H1 (cell line): Measurements from ENCODE around the gene TAB3. TPM values are rescaled to one million over a fixed set of nuclear protein-coding genes. Genes with fewer than 3 reads are reported as not detected.

ENCODE experiments used
- CTCF ChIA-PET: fragments of 300-600 bp; sonication (Branson Sonifier 250); formaldehyde crosslinking; loops from one replicate; lab custom pipeline; 2021; ENCODE audit not compliant: partially characterized antibody; lab: Charles Lee
- POLR2A ChIA-PET: fragments of 300-600 bp; sonication (Branson Sonifier 250); formaldehyde crosslinking; loops from one replicate; lab custom pipeline; 2021; ENCODE audit warnings: inconsistent platforms; ENCODE audit not compliant: partially characterized antibody; lab: Charles Lee
- DNase-seq, 2 experiments: peaks; one replicate each; pipeline versions ENCODE4 v3.0.0 to v3.0.0-alpha.2; 2010 to 2022; ENCODE audit warnings: low spot score in 2 of 2, low read depth in 1 of 2, mixed read lengths in 1 of 2
- FAIRE-seq: peaks from 2 replicates; lab custom pipeline; 2011; peaks lifted over from hg19 to GRCh38; lab: Jason Lieb, UNC
- H2AFZ ChIP-seq: 2 replicates; pipeline ENCODE4 v1.8.1; 2012; ENCODE audit warnings: low read length, inconsistent platforms
- H2AK5ac ChIP-seq: 2 replicates; pipeline ENCODE4 v1.6.1; 2013; ENCODE audit warnings: low read depth, low read length
- H2BK120ac ChIP-seq: replicated peaks from 2 replicates; pipeline ENCODE3; 2013; ENCODE audit warnings: low read depth, low read length, inconsistent platforms
- H2BK12ac ChIP-seq: 2 replicates; pipeline ENCODE4 v1.6.1; 2013; ENCODE audit warnings: low read depth, low read length
- H2BK15ac ChIP-seq: 2 replicates; pipeline ENCODE4 v1.6.1; 2013; ENCODE audit warnings: low read length
- H2BK20ac ChIP-seq: 2 replicates; pipeline ENCODE4 v1.6.1; 2013; ENCODE audit warnings: low read length
- H2BK5ac ChIP-seq: 2 replicates; pipeline ENCODE4 v1.6.1; 2013; ENCODE audit warnings: low read depth, low read length
- H3K14ac ChIP-seq: 2 replicates; pipeline ENCODE4 v1.6.1; 2013; ENCODE audit warnings: inconsistent platforms; ENCODE audit not compliant: insufficient read length
- H3K18ac ChIP-seq: 2 replicates; pipeline ENCODE4 v1.6.1; 2013; ENCODE audit warnings: low read length; ENCODE audit errors: extremely low read depth
- H3K23ac ChIP-seq: 2 replicates; pipeline ENCODE4 v1.6.1; 2013; ENCODE audit warnings: inconsistent platforms; ENCODE audit not compliant: insufficient read length
- H3K23me2 ChIP-seq: 2 replicates; pipeline ENCODE4 v1.6.1; 2013; ENCODE audit warnings: low read depth, low read length
- H3K27ac ChIP-seq: 2 replicates; pipeline ENCODE4 v1.6.1; 2011; ENCODE audit warnings: low read depth, low read length, inconsistent platforms
- H3K27me3 ChIP-seq, 4 experiments: replicated peaks in 1 of 4; 1 replicate in 1 of 4; 2 replicates in 3 of 4; pipeline versions ENCODE4 v1.6.1 to v1.8.1; 2011 to 2013; ENCODE audit warnings: low read length in 3 of 4, mild to moderate bottlenecking in 3 of 4, inconsistent platforms in 2 of 4, mixed read lengths in 2 of 4, moderate library complexity in 1 of 4; ENCODE audit not compliant: control insufficient read depth in 3 of 4, insufficient read depth in 3 of 4; ENCODE audit errors: extremely low read depth in 1 of 4
- H3K36me3 ChIP-seq, 4 experiments: 2 replicates each; pipeline versions ENCODE4 v1.6.1 to v1.8.1; 2011 to 2013; ENCODE audit warnings: mild to moderate bottlenecking in 4 of 4, low read length in 3 of 4, moderate library complexity in 2 of 4, control low read depth in 1 of 4, inconsistent platforms in 1 of 4; ENCODE audit not compliant: insufficient read depth in 4 of 4, control insufficient read depth in 2 of 4
- H3K4ac ChIP-seq: replicated peaks from 2 replicates; pipeline ENCODE3; 2013; ENCODE audit warnings: low read length, low read depth, mixed read lengths, inconsistent platforms; ENCODE audit not compliant: insufficient read length
- H3K4me1 ChIP-seq, 4 experiments: replicated peaks in 1 of 4; 1 replicate in 1 of 4; 2 replicates in 3 of 4; pipeline versions ENCODE4 v1.6.1 to v1.8.1; 2011 to 2013; ENCODE audit warnings: low read length in 3 of 4, inconsistent platforms in 2 of 4, mixed read lengths in 1 of 4; ENCODE audit not compliant: insufficient read depth in 4 of 4, control insufficient read depth in 3 of 4
- H3K4me2 ChIP-seq, 2 experiments: 2 replicates each; pipeline versions ENCODE4 v1.6.1 to v1.8.1; 2011 to 2013; ENCODE audit warnings: low read depth in 2 of 2, low read length in 2 of 2, control low read depth in 1 of 2, inconsistent platforms in 1 of 2, mild to moderate bottlenecking in 1 of 2; ENCODE audit not compliant: insufficient read depth in 1 of 2
- H3K4me3 ChIP-seq, 4 experiments: fragments of 200-600, 300-600 bp in 1 of 4; sonication (generic), shearing (Covaris generic), sonication (Bioruptor Twin) in 1 of 4; 2 replicates each; pipeline versions ENCODE4 v1.5.1 to v1.8.1; 2011 to 2016; ENCODE audit warnings: low read length in 4 of 4, low read depth in 3 of 4, control low read depth in 2 of 4, inconsistent platforms in 2 of 4, mild to moderate bottlenecking in 2 of 4, mixed read lengths in 1 of 4, moderate library complexity in 1 of 4; ENCODE audit not compliant: insufficient read depth in 2 of 4; ENCODE audit errors: extremely low read depth in 1 of 4
- H3K56ac ChIP-seq: replicated peaks from 2 replicates; pipeline ENCODE3; 2013; ENCODE audit warnings: low read depth, mild to moderate bottlenecking, mixed read lengths, low read length, inconsistent platforms; ENCODE audit not compliant: insufficient read length
- H3K79me1 ChIP-seq: 2 replicates; pipeline ENCODE4 v1.6.1; 2013; ENCODE audit warnings: low read depth, low read length, control low read depth
- H3K79me2 ChIP-seq, 2 experiments: 2 replicates each; pipeline versions ENCODE4 v1.6.1 to v1.8.1; 2012 to 2013; ENCODE audit warnings: low read length in 2 of 2, mild to moderate bottlenecking in 2 of 2, inconsistent platforms in 1 of 2; ENCODE audit not compliant: insufficient read depth in 2 of 2, control insufficient read depth in 1 of 2
- H3K9ac ChIP-seq, 4 experiments: replicated peaks in 1 of 4; 1 replicate in 1 of 4; 2 replicates in 3 of 4; pipeline versions ENCODE4 v1.6.1 to v1.8.1; 2011 to 2013; ENCODE audit warnings: low read depth in 3 of 4, low read length in 3 of 4, control low read depth in 2 of 4, mild to moderate bottlenecking in 2 of 4, moderate library complexity in 2 of 4, inconsistent platforms in 1 of 4; ENCODE audit errors: extremely low read depth in 1 of 4
- H3K9me3 ChIP-seq, 2 experiments: 2 replicates each; pipeline versions ENCODE4 v1.6.1 to v1.8.1; 2012 to 2013; ENCODE audit warnings: mild to moderate bottlenecking in 2 of 2, moderate library complexity in 2 of 2, control low read depth in 1 of 2, inconsistent platforms in 1 of 2, low read depth in 1 of 2, low read length in 1 of 2, mixed read lengths in 1 of 2; ENCODE audit not compliant: insufficient read depth in 2 of 2
- H4K20me1 ChIP-seq, 2 experiments: replicated peaks in 1 of 2; 2 replicates each; pipeline versions ENCODE3 to v1.8.1; 2011 to 2013; ENCODE audit warnings: inconsistent platforms in 2 of 2, low read length in 2 of 2, mild to moderate bottlenecking in 1 of 2; ENCODE audit not compliant: insufficient read depth in 2 of 2, control insufficient read depth in 1 of 2
- H4K5ac ChIP-seq: 2 replicates; pipeline ENCODE4 v1.6.1; 2013; ENCODE audit warnings: low read length, low read depth, mixed read lengths, inconsistent platforms; ENCODE audit not compliant: insufficient read length
- H4K8ac ChIP-seq: 2 replicates; pipeline ENCODE4 v1.8.0; 2013; ENCODE audit warnings: mild to moderate bottlenecking, moderate library complexity, low read length, inconsistent platforms; ENCODE audit not compliant: insufficient read depth; ENCODE audit errors: extremely low read depth
- H4K91ac ChIP-seq: replicated peaks from 2 replicates; pipeline ENCODE3; 2013; ENCODE audit warnings: low read length, mixed read lengths, inconsistent platforms; ENCODE audit not compliant: insufficient read length
- BCL11A ChIP-seq, 2 experiments: IDR thresholded peaks; one replicate each; pipeline ENCODE4 v1.6.1; 2011; ENCODE audit warnings: low read depth in 2 of 2, low read length in 2 of 2, mild to moderate bottlenecking in 2 of 2
- CBX8 ChIP-seq: fragments of 300-800, 300-1000 bp; sonication (generic); IDR thresholded peaks from 2 replicates; pipeline ENCODE4 v1.7.1; 2016; ENCODE audit warnings: low read depth, low read length, borderline replicate concordance
- MAFK ChIP-seq: IDR thresholded peaks from 2 replicates; pipeline ENCODE4 v1.6.1; 2012; ENCODE audit warnings: low read depth, mild to moderate bottlenecking, improper control_type of control experiment, low read length
- PHF8 ChIP-seq: fragments of 200-600 bp; sonication (generic); conservative IDR thresholded peaks from 2 replicates; pipeline ENCODE4 v1.7.1; 2012; ENCODE audit warnings: low read depth, mild to moderate bottlenecking, inconsistent platforms, low read length, moderate library complexity
- POLR2A ChIP-seq, 2 experiments: IDR thresholded peaks; 1 replicate in 1 of 2; 2 replicates in 1 of 2; pipeline ENCODE4 v1.6.1; 2011; ENCODE audit warnings: low read depth in 2 of 2, low read length in 2 of 2, mild to moderate bottlenecking in 2 of 2; ENCODE audit errors: control extremely low read depth in 1 of 2
- RBBP5 ChIP-seq: IDR thresholded peaks from 2 replicates; pipeline ENCODE4 v1.7.1; 2012; ENCODE audit warnings: low read depth, mild to moderate bottlenecking, inconsistent platforms, low read length, moderate library complexity, borderline replicate concordance
- TCF12 ChIP-seq: IDR thresholded peaks from 2 replicates; pipeline ENCODE4 v1.6.1; 2011; ENCODE audit warnings: low read depth, mild to moderate bottlenecking, low read length
- WGBS, 2 experiments: shearing (Covaris generic) in 1 of 2; methylation state at CpG; one replicate each; pipeline versions ENCODE4 v1.1.6 to v1.1.7; 2013 to 2015; ENCODE audit warnings: low lambda C conversion rate in 2 of 2, mixed read lengths in 2 of 2, inconsistent platforms in 1 of 2, low coverage in 1 of 2, missing lambda C conversion rate in 1 of 2; ENCODE audit not compliant: insufficient replicate concordance in 2 of 2, insufficient coverage in 1 of 2, insufficient read length in 1 of 2; ENCODE audit errors: extremely low coverage in 1 of 2, missing lambda C conversion rate in 1 of 2; 5-methylcytosine and 5-hydroxymethylcytosine counted together
- polyA plus RNA-seq, 7 experiments: library from polyadenylated mRNA; depleted of rRNA in 3 of 7; stranded (reverse) in 5 of 7; unstranded in 2 of 7; fragments of >200 nt in 5 of 7; fragments of 200-250 nt in 2 of 7; gene quantifications; 1 replicate in 5 of 7; 2 replicates in 1 of 7; 4 replicates in 1 of 7; pipeline versions ENCODE4 v1.2.1 to v1.2.3, GENCODE V29; 2011 to 2013; ENCODE audit warnings: missing spikeins in 2 of 7, mixed read lengths in 2 of 7
- total RNA-seq: library from RNA; stranded (reverse); fragmentation: NEBNext Ultra II Directional; extraction: Animal tissue kit (Norgen Biotek cat#: 25700); gene quantifications from 2 replicates; pipeline ENCODE4 v1.2.1, GENCODE V29; 2021

TAB3 gene
- total and polyA plus RNA-seq, 2 of the 8 experiments (the other 6 are each of a cell fraction or from before 2014, with no cell fraction given), result 12.7 to 12.9 TPM

DNA sequence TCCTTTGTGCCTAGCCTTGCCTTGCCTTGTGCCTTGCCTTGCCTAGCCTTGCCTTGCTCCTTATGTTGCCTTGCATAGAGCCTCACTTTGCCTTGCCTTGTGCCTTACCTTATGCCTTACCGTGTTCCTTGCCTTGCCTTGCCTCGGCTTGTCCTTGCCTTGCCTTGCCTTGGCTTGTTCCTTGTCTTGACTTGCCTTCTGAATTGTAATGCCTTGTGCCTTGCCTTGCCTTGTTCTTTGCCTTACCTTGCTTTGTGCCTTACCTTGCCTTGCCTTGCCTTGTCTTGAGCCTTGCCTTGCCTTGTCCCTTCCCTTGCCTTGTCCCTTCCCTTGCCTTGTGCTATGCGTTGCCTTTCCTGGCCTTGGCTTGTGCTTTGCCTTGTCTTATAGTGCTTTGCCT, 90.2 kb downstream of the TAB3 start:
- TF ChIP-seq CBX8 (no peak), RBBP5 (no peak), BCL11A (IDR thresholded peaks at IDR 0.05; ENCODE audit: low read depth in 2 of 2, low read length in 2 of 2) (no peak), POLR2A (IDR thresholded peaks at IDR 0.05; ENCODE audit: control extremely low read depth in 1 of 2, low read depth in 2 of 2, low read length in 2 of 2) (no peak), PHF8 (no peak), TCF12 (no peak), MAFK (no peak)
- TF ChIP-seq, all 59 proteins: peak for 0

More for the DNA sequence above, 90.2 kb downstream of the TAB3 start:
- Histone ChIP-seq H3K23ac (no peak overlapping the region), H2BK20ac (no peak overlapping the region), H3K4me3 (no peak overlapping the region), H3K9ac (no peak overlapping the region), H2AK5ac (peak overlapping the region; percentile 100; the same call in 1 of the 2 replicates), H3K27me3 (peaks cover 0 to 2% (median 0%) of the 10 kb centered on the region in 4 experiments; a peak in 1 of 7 replicates), H2BK5ac (peak overlapping the region; percentile 87), H4K8ac (no peak overlapping the region), H3K9me3 (no peaks in the 10 kb centered on the region), H3K18ac (peak overlapping the region; percentile 48), H3K4ac (peak overlapping the region; percentile 72), H4K20me1 (peaks cover 0 to 3% of the 10 kb centered on the region in 2 experiments), H3K79me2 (no peaks in the 10 kb centered on the region), H3K23me2 (no peaks in the 10 kb centered on the region), H3K36me3 (no peaks in the 10 kb centered on the region), H2AFZ (no peak overlapping the region), H2BK120ac (no peak overlapping the region), H3K27ac (no peak overlapping the region), H3K4me2 (no peak overlapping the region), H2BK15ac (peak overlapping the region; percentile 4; the same call in 1 of the 2 replicates), H2BK12ac (peak overlapping the region; percentile 97; the same call in 1 of the 2 replicates), H4K91ac (peak overlapping the region; percentile 75), H4K5ac (no peak overlapping the region), H3K14ac (no peak overlapping the region), H3K4me1 (peaks cover 0 to 2% (median 0%) of the 10 kb centered on the region in 4 experiments; a peak in 1 of 7 replicates), H3K56ac (no peak overlapping the region), H3K79me1 (no peaks in the 10 kb centered on the region)
- no peak for DNase-seq
- WGBS, 2 experiments, result 100% methylated on average over 1 of the region's 3 CpGs; no CpG with 5 or more reads in 1 of the 2 experiments
- CTCF ChIA-PET, result no interaction called here
- no peak for FAIRE-seq
- POLR2A ChIA-PET, result no interaction called here
